HEK293 (cell line): ENCODE data around the gene FHIT.

Source experiments
- CTCF ChIA-PET: fragments of 350-600 bp; formaldehyde crosslinking; extraction: SDS; loops from one replicate; lab custom pipeline; 2021; ENCODE audit warnings: antibody characterized with exemption; lab: Yijun Ruan, JAX
- POLR2A ChIA-PET: fragments of 300-600 bp; formaldehyde crosslinking; extraction: SDS; loops from one replicate; lab custom pipeline; 2020; ENCODE audit warnings: antibody characterized with exemption, inconsistent platforms; lab: Yijun Ruan, JAX
- H3K27ac ChIP-seq: fragments of 200-500 bp; sonication (Bioruptor generic); 2 replicates; pipeline ENCODE4 v1.5.1; 2014; ENCODE audit warnings: low read depth, low read length, control low read depth, inconsistent platforms; ENCODE audit errors: extremely low read depth
- H3K36me3 ChIP-seq, 2 experiments: fragments of 200-500 bp in 1 of 2; sonication (Bioruptor generic) in 1 of 2; 1 replicate in 1 of 2; 2 replicates in 1 of 2; pipeline ENCODE4 v1.5.1; 2014 to 2017; ENCODE audit warnings: inconsistent platforms in 2 of 2, low read length in 2 of 2; ENCODE audit not compliant: control insufficient read depth in 2 of 2, insufficient read depth in 1 of 2
- H3K4me1 ChIP-seq: fragments of 200-500 bp; sonication (Bioruptor generic); 2 replicates; pipeline ENCODE4 v1.5.1; 2014; ENCODE audit warnings: mild to moderate bottlenecking, low read length, inconsistent platforms; ENCODE audit not compliant: control insufficient read depth, insufficient read depth
- H3K4me3 ChIP-seq: 2 replicates; pipeline ENCODE4 v1.5.1; 2011; ENCODE audit warnings: low read depth, mild to moderate bottlenecking, control low read depth, low read length, moderate library complexity
- H3K9me3 ChIP-seq: fragments of 200-500 bp; sonication (Bioruptor generic); 2 replicates; pipeline ENCODE4 v1.5.1; 2014; ENCODE audit warnings: low read depth, low read length, inconsistent platforms; ENCODE audit not compliant: control insufficient read depth, insufficient read depth
- EGR2 ChIP-seq: fragments of 450-650 bp; formaldehyde crosslinking; IDR thresholded peaks from 2 replicates; pipeline ENCODE4 v1.5.1; 2016; ENCODE audit warnings: low read depth, missing biosample characterization, missing genetic modification characterization
- ELK4 ChIP-seq: IDR thresholded peaks from 2 replicates; pipeline ENCODE4 v1.6.1; 2011; ENCODE audit warnings: mild to moderate bottlenecking, low read depth, low read length, borderline replicate concordance
- GLI4 ChIP-seq: fragments of 450-650 bp; formaldehyde crosslinking; IDR thresholded peaks from 2 replicates; pipeline ENCODE4 v1.5.1; 2016; ENCODE audit warnings: missing biosample characterization, missing genetic modification characterization
- KLF10 ChIP-seq: fragments of 450-650 bp; IDR thresholded peaks from 2 replicates; pipeline ENCODE4 v1.5.1; 2018; ENCODE audit warnings: missing biosample characterization, mild to moderate bottlenecking, missing genetic modification characterization
- KLF7 ChIP-seq: fragments of 450-650 bp; formaldehyde crosslinking; IDR thresholded peaks from 2 replicates; pipeline ENCODE4 v1.5.1; 2016; ENCODE audit warnings: missing biosample characterization, missing genetic modification characterization, borderline replicate concordance
- OSR2 ChIP-seq: fragments of 450-650 bp; formaldehyde crosslinking; IDR thresholded peaks from 2 replicates; pipeline ENCODE4 v1.5.1; 2016; ENCODE audit warnings: missing biosample characterization, missing genetic modification characterization
- REST ChIP-seq: fragments of 450-650 bp; formaldehyde crosslinking; IDR thresholded peaks from 2 replicates; pipeline ENCODE4 v1.5.1; 2016; ENCODE audit warnings: missing biosample characterization, missing genetic modification characterization
- ZBTB1 ChIP-seq: fragments of 450-650 bp; formaldehyde crosslinking; IDR thresholded peaks from 2 replicates; pipeline ENCODE4 v1.5.1; 2016; ENCODE audit warnings: missing biosample characterization, missing genetic modification characterization
- ZBTB20 ChIP-seq: fragments of 450-650 bp; formaldehyde crosslinking; IDR thresholded peaks from 2 replicates; pipeline ENCODE4 v1.5.1; 2016; ENCODE audit warnings: missing biosample characterization, missing genetic modification characterization
- ZBTB21 ChIP-seq: fragments of 450-650 bp; formaldehyde crosslinking; IDR thresholded peaks from 2 replicates; pipeline ENCODE4 v1.5.1; 2017; ENCODE audit warnings: missing biosample characterization, missing genetic modification characterization
- ZBTB7A ChIP-seq: fragments of 450-650 bp; formaldehyde crosslinking; IDR thresholded peaks from 2 replicates; pipeline ENCODE4 v1.5.1; 2016; ENCODE audit warnings: low read depth, missing biosample characterization, missing genetic modification characterization
- ZNF10 ChIP-seq: fragments of 450-650 bp; formaldehyde crosslinking; IDR thresholded peaks from 2 replicates; pipeline ENCODE4 v1.5.1; 2017; ENCODE audit warnings: missing biosample characterization, missing genetic modification characterization
- ZNF133 ChIP-seq: fragments of 450-650 bp; formaldehyde crosslinking; IDR thresholded peaks from 2 replicates; pipeline ENCODE4 v1.5.1; 2016; ENCODE audit warnings: missing biosample characterization, missing genetic modification characterization
- ZNF157 ChIP-seq: fragments of 450-650 bp; formaldehyde crosslinking; IDR thresholded peaks from 2 replicates; pipeline ENCODE4 v1.5.1; 2016; ENCODE audit warnings: missing biosample characterization, missing genetic modification characterization
- ZNF280C ChIP-seq: fragments of 450-650 bp; formaldehyde crosslinking; IDR thresholded peaks from 2 replicates; pipeline ENCODE4 v1.5.1; 2016; ENCODE audit warnings: missing biosample characterization, missing genetic modification characterization
- ZNF350 ChIP-seq: fragments of 450-650 bp; formaldehyde crosslinking; IDR thresholded peaks from 2 replicates; pipeline ENCODE4 v1.5.0; 2017; ENCODE audit warnings: missing biosample characterization, mild to moderate bottlenecking, missing genetic modification characterization
- ZNF404 ChIP-seq: fragments of 450-650 bp; formaldehyde crosslinking; IDR thresholded peaks from 2 replicates; pipeline ENCODE4 v1.5.1; 2017; ENCODE audit warnings: missing biosample characterization, missing genetic modification characterization
- ZNF416 ChIP-seq: fragments of 450-650 bp; formaldehyde crosslinking; IDR thresholded peaks from 2 replicates; pipeline ENCODE4 v1.5.1; 2016; ENCODE audit warnings: missing biosample characterization, missing genetic modification characterization
- ZNF449 ChIP-seq: fragments of 450-650 bp; formaldehyde crosslinking; IDR thresholded peaks from 2 replicates; pipeline ENCODE4 v1.5.1; 2017; ENCODE audit warnings: missing biosample characterization, mild to moderate bottlenecking, missing genetic modification characterization, moderate library complexity
- ZNF473 ChIP-seq: fragments of 450-650 bp; formaldehyde crosslinking; IDR thresholded peaks from 2 replicates; pipeline ENCODE4 v1.5.1; 2017; ENCODE audit warnings: missing biosample characterization, missing genetic modification characterization
- ZNF510 ChIP-seq: fragments of 450-650 bp; formaldehyde crosslinking; IDR thresholded peaks from 2 replicates; pipeline ENCODE4 v1.5.1; 2018; ENCODE audit warnings: mild to moderate bottlenecking, missing genetic modification characterization, missing biosample characterization; ENCODE audit not compliant: insufficient replicate concordance
- ZNF548 ChIP-seq: fragments of 450-650 bp; formaldehyde crosslinking; IDR thresholded peaks from 2 replicates; pipeline ENCODE4 v1.5.1; 2016; ENCODE audit warnings: missing biosample characterization, missing genetic modification characterization
- ZNF600 ChIP-seq: fragments of 450-650 bp; formaldehyde crosslinking; IDR thresholded peaks from 2 replicates; pipeline ENCODE4 v1.5.1; 2016; ENCODE audit warnings: missing biosample characterization, missing genetic modification characterization
- ZNF626 ChIP-seq: fragments of 450-650 bp; sonication (Bioruptor Pico); formaldehyde crosslinking; IDR thresholded peaks from 2 replicates; pipeline ENCODE4 v1.5.1; 2018; ENCODE audit warnings: missing biosample characterization, missing genetic modification characterization, inconsistent platforms
- ZNF645 ChIP-seq: fragments of 450-650 bp; formaldehyde crosslinking; IDR thresholded peaks from 2 replicates; pipeline ENCODE4; 2016; ENCODE audit warnings: missing biosample characterization, missing genetic modification characterization
- ZSCAN30 ChIP-seq: fragments of 450-650 bp; IDR thresholded peaks from 2 replicates; pipeline ENCODE4 v1.5.1; 2018; ENCODE audit warnings: missing biosample characterization, mild to moderate bottlenecking, missing genetic modification characterization, moderate library complexity

FHIT gene

GRCh38 chr3:59843821-59844220 lies 1407.4 kb downstream of the FHIT start:
- ChIA-PET POLR2A (no interaction called here), CTCF (no interaction called here)
- Histone ChIP-seq H3K4me1 (no peaks in the 10 kb centered on the region), H3K9me3 (no peaks in the 10 kb centered on the region), H3K36me3 (no peaks in the 10 kb centered on the region), H3K4me3 (no peak overlapping the region), H3K27ac (no peak overlapping the region)
- TF ChIP-seq ZNF10 (no peak), ZNF157 (tag by site-specific recombination) (no peak), ZNF416 (no peak), ZBTB7A (tag by site-specific recombination) (no peak), ZNF473 (tag by site-specific recombination) (no peak), ZNF280C (tag by site-specific recombination) (no peak), KLF10 (no peak), KLF7 (tag by site-specific recombination) (no peak), ZNF350 (tag by site-specific recombination) (no peak), ZNF645 (tag by site-specific recombination) (no peak), ZNF404 (tag by site-specific recombination) (no peak), OSR2 (tag by site-specific recombination) (no peak), ZBTB21 (tag by site-specific recombination) (no peak), ZNF600 (tag by site-specific recombination) (no peak), ZBTB1 (no peak), ZNF548 (tag by site-specific recombination) (no peak), ZBTB20 (no peak), ZNF510 (tag by site-specific recombination) (no peak)

GRCh38 chr3:59839810-59840515 lies 1411.3 kb downstream of the FHIT start:
- H3K9me3 ChIP-seq, result no peaks in the 10 kb centered on the region
- no peak overlapping the region for H3K27ac ChIP-seq
- CTCF ChIA-PET, result no interaction called here
- POLR2A ChIA-PET, result no interaction called here
- H3K4me3 ChIP-seq, result no peak overlapping the region
- H3K36me3 ChIP-seq, result no peaks in the 10 kb centered on the region
- H3K4me1 ChIP-seq, result no peaks in the 10 kb centered on the region
- no peak for TF ChIP-seq ELK4
- TF ChIP-seq REST (tag by site-specific recombination), result no peak
- TF ChIP-seq EGR2 (tag by site-specific recombination), result no peak
- no peak for TF ChIP-seq ZNF449
- TF ChIP-seq GLI4 (tag by site-specific recombination), result no peak
- TF ChIP-seq ZNF626 (tag by site-specific recombination), result no peak
- TF ChIP-seq ZSCAN30, result no peak
- no peak for TF ChIP-seq ZNF133 (tag by site-specific recombination)
